Activated CD8-positive, alpha-beta memory T cell treated with anti-CD3 and anti-CD28 coated beads, Interleukin-2, amount 50 U/mL, for 4 hours (primary cell): ENCODE measurements around the gene TP63.
"Not testable (repeated sequence)": the region's sequence is repeated elsewhere in the genome, so short reads cannot be mapped to it uniquely, and the experiment has no call there.

Experiments used
- DNase-seq: peaks from one replicate; pipeline ENCODE4 v3.0.0-alpha.2; 2020

The TP63 gene

GRCh38 chr3:189626286-189626685 lies 4.9 kb upstream of the TP63 start:
- DNase-seq: no peak

GRCh38 chr3:189629803-189630455 lies 1.3 kb upstream of the TP63 start:
- DNase-seq: no peak

- DNase-seq: no peak
These were observed 319 bp upstream of the TP63 start for GRCh38 chr3:189630767-189631372.

- DNase-seq: no peak
These were observed 220 bp downstream of the TP63 start for GRCh38 chr3:189631409-189631808.

- no peak for DNase-seq
These were observed 1.1 kb downstream of the TP63 start for GRCh38 chr3:189632242-189632641.

- DNase-seq: no peak
These were observed 4.2 kb downstream of the TP63 start for GRCh38 chr3:189635339-189635738.

- DNase-seq: no peak
These were observed 4.9 kb downstream of the TP63 start for GRCh38 chr3:189636048-189636447.

GRCh38 chr3:189637750-189638149 lies 6.6 kb downstream of the TP63 start:
- no peak for DNase-seq

GRCh38 chr3:189638276-189639031 lies 7.3 kb downstream of the TP63 start:
- no peak for DNase-seq

GRCh38 chr3:189641776-189642175 lies 10.6 kb downstream of the TP63 start:
- DNase-seq: no peak

GRCh38 chr3:189646853-189647542 lies 15.8 kb downstream of the TP63 start:
- no peak for DNase-seq

GRCh38 chr3:189652042-189652441 lies 20.9 kb downstream of the TP63 start:
- DNase-seq: no peak

- DNase-seq: no peak
These were observed 24.4 kb downstream of the TP63 start for GRCh38 chr3:189655617-189656016.

GRCh38 chr3:189659571-189659970 lies 28.4 kb downstream of the TP63 start:
- DNase-seq: no peak

- DNase-seq: no peak
These were observed 33.1 kb downstream of the TP63 start for GRCh38 chr3:189664311-189664710.

GRCh38 chr3:189672346-189672745 lies 41.2 kb downstream of the TP63 start:
- not testable (repeated sequence) for DNase-seq

- no peak for DNase-seq
These were observed 42.3 kb downstream of the TP63 start for GRCh38 chr3:189673535-189673934.

- no peak for DNase-seq
These were observed 43.2 kb downstream of the TP63 start for GRCh38 chr3:189674249-189674913.

- no peak for DNase-seq
These were observed 46.5 kb downstream of the TP63 start for GRCh38 chr3:189677667-189678066.

GRCh38 chr3:189680723-189681122 lies 49.5 kb downstream of the TP63 start:
- no peak for DNase-seq

GRCh38 chr3:189683546-189684255 lies 52.5 kb downstream of the TP63 start:
- DNase-seq: no peak

- DNase-seq: no peak
These were observed 53.1 kb downstream of the TP63 start for GRCh38 chr3:189684317-189684716.
